ENCODE data around the gene DNAAF2.

The DNAAF2 gene

GRCh38 chr14:49598485-49599300 is 36.4 kb downstream of the DNAAF2 start, which contains the start of gene LRR1 (continued):
- TF ChIP-seq, protein P1, sequence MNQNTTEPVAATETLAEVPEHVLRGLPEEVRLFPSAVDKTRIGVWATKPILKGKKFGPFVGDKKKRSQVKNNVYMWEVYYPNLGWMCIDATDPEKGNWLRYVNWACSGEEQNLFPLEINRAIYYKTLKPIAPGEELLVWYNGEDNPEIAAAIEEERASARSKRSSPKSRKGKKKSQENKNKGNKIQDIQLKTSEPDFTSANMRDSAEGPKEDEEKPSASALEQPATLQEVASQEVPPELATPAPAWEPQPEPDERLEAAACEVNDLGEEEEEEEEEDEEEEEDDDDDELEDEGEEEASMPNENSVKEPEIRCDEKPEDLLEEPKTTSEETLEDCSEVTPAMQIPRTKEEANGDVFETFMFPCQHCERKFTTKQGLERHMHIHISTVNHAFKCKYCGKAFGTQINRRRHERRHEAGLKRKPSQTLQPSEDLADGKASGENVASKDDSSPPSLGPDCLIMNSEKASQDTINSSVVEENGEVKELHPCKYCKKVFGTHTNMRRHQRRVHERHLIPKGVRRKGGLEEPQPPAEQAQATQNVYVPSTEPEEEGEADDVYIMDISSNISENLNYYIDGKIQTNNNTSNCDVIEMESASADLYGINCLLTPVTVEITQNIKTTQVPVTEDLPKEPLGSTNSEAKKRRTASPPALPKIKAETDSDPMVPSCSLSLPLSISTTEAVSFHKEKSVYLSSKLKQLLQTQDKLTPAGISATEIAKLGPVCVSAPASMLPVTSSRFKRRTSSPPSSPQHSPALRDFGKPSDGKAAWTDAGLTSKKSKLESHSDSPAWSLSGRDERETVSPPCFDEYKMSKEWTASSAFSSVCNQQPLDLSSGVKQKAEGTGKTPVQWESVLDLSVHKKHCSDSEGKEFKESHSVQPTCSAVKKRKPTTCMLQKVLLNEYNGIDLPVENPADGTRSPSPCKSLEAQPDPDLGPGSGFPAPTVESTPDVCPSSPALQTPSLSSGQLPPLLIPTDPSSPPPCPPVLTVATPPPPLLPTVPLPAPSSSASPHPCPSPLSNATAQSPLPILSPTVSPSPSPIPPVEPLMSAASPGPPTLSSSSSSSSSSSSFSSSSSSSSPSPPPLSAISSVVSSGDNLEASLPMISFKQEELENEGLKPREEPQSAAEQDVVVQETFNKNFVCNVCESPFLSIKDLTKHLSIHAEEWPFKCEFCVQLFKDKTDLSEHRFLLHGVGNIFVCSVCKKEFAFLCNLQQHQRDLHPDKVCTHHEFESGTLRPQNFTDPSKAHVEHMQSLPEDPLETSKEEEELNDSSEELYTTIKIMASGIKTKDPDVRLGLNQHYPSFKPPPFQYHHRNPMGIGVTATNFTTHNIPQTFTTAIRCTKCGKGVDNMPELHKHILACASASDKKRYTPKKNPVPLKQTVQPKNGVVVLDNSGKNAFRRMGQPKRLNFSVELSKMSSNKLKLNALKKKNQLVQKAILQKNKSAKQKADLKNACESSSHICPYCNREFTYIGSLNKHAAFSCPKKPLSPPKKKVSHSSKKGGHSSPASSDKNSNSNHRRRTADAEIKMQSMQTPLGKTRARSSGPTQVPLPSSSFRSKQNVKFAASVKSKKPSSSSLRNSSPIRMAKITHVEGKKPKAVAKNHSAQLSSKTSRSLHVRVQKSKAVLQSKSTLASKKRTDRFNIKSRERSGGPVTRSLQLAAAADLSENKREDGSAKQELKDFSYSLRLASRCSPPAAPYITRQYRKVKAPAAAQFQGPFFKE (tag by site-specific recombination; IDR thresholded peaks at IDR 0.05; ENCODE audit: borderline replicate concordance): no peak
- TF ChIP-seq ZNF585B (tag by site-specific recombination; IDR thresholded peaks at IDR 0.05): no peak
- TF ChIP-seq ZEB2 (tag by site-specific recombination; IDR thresholded peaks at IDR 0.05): peak; percentile 77
- TF ChIP-seq HOXD13 (CRISPR knock-in tag; IDR thresholded peaks at IDR 0.05; ENCODE audit: borderline replicate concordance): no peak
- TF ChIP-seq ZNF121 (tag by site-specific recombination; IDR thresholded peaks at IDR 0.05): no peak
- TF ChIP-seq ZNF501 (tag by site-specific recombination; IDR thresholded peaks at IDR 0.05): peak; percentile 88; the same call in 1 of the 2 replicates
- TF ChIP-seq ZNF37A (tag by site-specific recombination; IDR thresholded peaks at IDR 0.05): no peak
- no peak for TF ChIP-seq ZNF529 (tag by site-specific recombination; IDR thresholded peaks at IDR 0.05; ENCODE audit: insufficient replicate concordance)
- TF ChIP-seq ZBTB20 (tag by site-specific recombination; IDR thresholded peaks at IDR 0.05): peak; percentile 69; the same call in 1 of the 2 replicates
- TF ChIP-seq ZNF624 (tag by site-specific recombination; IDR thresholded peaks at IDR 0.05): no peak
- no peak for TF ChIP-seq HOXA7 (CRISPR knock-in tag; IDR thresholded peaks at IDR 0.05; ENCODE audit: borderline replicate concordance)
- no peak for TF ChIP-seq ZNF416 (tag by site-specific recombination; IDR thresholded peaks at IDR 0.05)
- TF ChIP-seq ZNF830 (tag by site-specific recombination; IDR thresholded peaks at IDR 0.05; ENCODE audit: low read depth): no peak
- TF ChIP-seq ZBTB1 (tag by site-specific recombination; IDR thresholded peaks at IDR 0.05): no peak
- TF ChIP-seq ZNF488 (tag by site-specific recombination; IDR thresholded peaks at IDR 0.05): no peak
- TF ChIP-seq ZNF610 (tag by site-specific recombination; IDR thresholded peaks at IDR 0.05; ENCODE audit: borderline replicate concordance): no peak
- TF ChIP-seq ZNF155 (tag by site-specific recombination; IDR thresholded peaks at IDR 0.05): no peak
- TF ChIP-seq TRIM28 (IDR thresholded peaks at IDR 0.05; ENCODE audit: borderline replicate concordance, low read length): no peak
- no peak for TF ChIP-seq ZNF18 (tag by site-specific recombination; IDR thresholded peaks at IDR 0.05)
- peak; percentile 68; the same call in 1 of the 2 replicates for TF ChIP-seq ZFP37 (tag by site-specific recombination; IDR thresholded peaks at IDR 0.05)
- TF ChIP-seq ZNF521 (tag by site-specific recombination; IDR thresholded peaks at IDR 0.05): no peak
- TF ChIP-seq ZNF223 (tag by site-specific recombination; IDR thresholded peaks at IDR 0.05): no peak
- no peak for TF ChIP-seq ZNF623 (tag by site-specific recombination; IDR thresholded peaks at IDR 0.05)
- TF ChIP-seq MEIS1 (CRISPR knock-in tag; IDR thresholded peaks at IDR 0.05; ENCODE audit: borderline replicate concordance): no peak
- no peak for TF ChIP-seq ZNF174 (tag by site-specific recombination; IDR thresholded peaks at IDR 0.05)
- TF ChIP-seq ZNF366 (tag by site-specific recombination; conservative IDR thresholded peaks at IDR 0.05): 0 out of 2 replicates have a peak, but pooled peaks have one; percentile 16
- 0 out of 2 replicates have a peak, but pooled peaks have one; percentile 23 for TF ChIP-seq GLIS2 (tag by site-specific recombination; IDR thresholded peaks at IDR 0.05)
- peak; percentile 57 for TF ChIP-seq ZBTB8A (tag by site-specific recombination; IDR thresholded peaks at IDR 0.05)
- TF ChIP-seq ZNF324 (tag by site-specific recombination; IDR thresholded peaks at IDR 0.05): peak; percentile 70; the same call in 1 of the 2 replicates
- TF ChIP-seq GFI1B (tag by site-specific recombination; IDR thresholded peaks at IDR 0.05): no peak
- no peak for TF ChIP-seq ZNF600 (tag by site-specific recombination; IDR thresholded peaks at IDR 0.05)
- 0 out of 2 replicates have a peak, but pooled peaks have one; percentile 7 for TF ChIP-seq WT1 (tag by site-specific recombination; IDR thresholded peaks at IDR 0.05)
- no peak for TF ChIP-seq ZNF302 (tag by site-specific recombination; IDR thresholded peaks at IDR 0.05; ENCODE audit: low read depth)
